Calu3 (cell line): ENCODE measurements around the gene FSCN2. TPM values are rescaled to one million over a fixed set of nuclear protein-coding genes. Genes with fewer than 3 reads are reported as not detected.
A peak's percentile ranks its signal among the peaks of the same experiment; 100 is the strongest.

ENCODE experiments used
- BruUV-seq: library from RNA; stranded (reverse); fragments of 400-500 nt; replicated peaks from 2 replicates; lab custom pipeline; 2021; lab: Mats Ljungman, UMichigan
- CTCF ChIA-PET: fragments of 300-600 bp; sonication (Branson Sonifier 250); formaldehyde crosslinking; loops from one replicate; lab custom pipeline; 2022; ENCODE audit warnings: antibody characterized with exemption; lab: Charles Lee
- DNase-seq: peaks from one replicate; pipeline ENCODE4 v3.0.0; 2022
- H3K27ac Mint-ChIP-seq: one replicate; pipeline ENCODE4 v1.8.0; 2022; ENCODE audit warnings: mixed read lengths; ENCODE audit not compliant: unreplicated experiment
- H3K27me3 Mint-ChIP-seq: one replicate; pipeline ENCODE4 v1.8.0; 2022; ENCODE audit warnings: mixed read lengths; ENCODE audit not compliant: unreplicated experiment
- H3K36me3 Mint-ChIP-seq: one replicate; pipeline ENCODE4 v1.8.0; 2022; ENCODE audit warnings: mild to moderate bottlenecking, moderate library complexity, mixed read lengths; ENCODE audit not compliant: insufficient read depth, unreplicated experiment
- H3K4me1 Mint-ChIP-seq: one replicate; pipeline ENCODE4 v1.8.0; 2022; ENCODE audit warnings: mild to moderate bottlenecking, low read depth, mixed read lengths; ENCODE audit not compliant: unreplicated experiment
- H3K4me3 Mint-ChIP-seq: one replicate; pipeline ENCODE4 v1.8.0; 2022; ENCODE audit warnings: mild to moderate bottlenecking, low read depth, moderate library complexity, mixed read lengths; ENCODE audit not compliant: unreplicated experiment
- H3K9me3 Mint-ChIP-seq: one replicate; pipeline ENCODE4 v1.8.0; 2022; ENCODE audit warnings: low read depth, mixed read lengths; ENCODE audit not compliant: unreplicated experiment
- intact Hi-C: fragments of 100-400 bp; cut with micrococcal nuclease; formaldehyde crosslinking; loops from one replicate; pipeline ENCODE4 v1.10.0; 2022; ENCODE audit not compliant: unreplicated experiment
- total RNA-seq: library from RNA; stranded (reverse); gene quantifications from 2 replicates; pipeline ENCODE4 v1.2.3, GENCODE V29; 2022
- TF ChIP-seq, protein P1 (sequence below): fragments of 200-600 bp; IDR thresholded peaks from one replicate; pipeline ENCODE4 v1.8.0; 2022; ENCODE audit warnings: antibody characterized with exemption; ENCODE audit not compliant: unreplicated experiment

FSCN2 gene
- total RNA-seq, 1 experiment from 2014 or later = 5.5 TPM

GRCh38 chr17:81563861-81564586, 35.8 kb downstream of the FSCN2 start:
- peaks cover 26% of the 10 kb centered on the region for H3K4me1 Mint-ChIP-seq
- H3K36me3 Mint-ChIP-seq = peaks cover 84% of the 10 kb centered on the region
- no peaks in the 10 kb centered on the region for H3K27me3 Mint-ChIP-seq
- CTCF ChIA-PET = interaction anchor here (0.6 to 1.0 kb wide), 4 partner anchors 9 to 308 kb away, joined by 3 to 4 read pairs (median 3); no protein-coding TSS in a partner anchor
- BruUV-seq = no TSS peak
- TF ChIP-seq, protein P1, sequence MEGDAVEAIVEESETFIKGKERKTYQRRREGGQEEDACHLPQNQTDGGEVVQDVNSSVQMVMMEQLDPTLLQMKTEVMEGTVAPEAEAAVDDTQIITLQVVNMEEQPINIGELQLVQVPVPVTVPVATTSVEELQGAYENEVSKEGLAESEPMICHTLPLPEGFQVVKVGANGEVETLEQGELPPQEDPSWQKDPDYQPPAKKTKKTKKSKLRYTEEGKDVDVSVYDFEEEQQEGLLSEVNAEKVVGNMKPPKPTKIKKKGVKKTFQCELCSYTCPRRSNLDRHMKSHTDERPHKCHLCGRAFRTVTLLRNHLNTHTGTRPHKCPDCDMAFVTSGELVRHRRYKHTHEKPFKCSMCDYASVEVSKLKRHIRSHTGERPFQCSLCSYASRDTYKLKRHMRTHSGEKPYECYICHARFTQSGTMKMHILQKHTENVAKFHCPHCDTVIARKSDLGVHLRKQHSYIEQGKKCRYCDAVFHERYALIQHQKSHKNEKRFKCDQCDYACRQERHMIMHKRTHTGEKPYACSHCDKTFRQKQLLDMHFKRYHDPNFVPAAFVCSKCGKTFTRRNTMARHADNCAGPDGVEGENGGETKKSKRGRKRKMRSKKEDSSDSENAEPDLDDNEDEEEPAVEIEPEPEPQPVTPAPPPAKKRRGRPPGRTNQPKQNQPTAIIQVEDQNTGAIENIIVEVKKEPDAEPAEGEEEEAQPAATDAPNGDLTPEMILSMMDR = no peak
- no peak overlapping the region for H3K4me3 Mint-ChIP-seq
- no peaks in the 10 kb centered on the region for H3K9me3 Mint-ChIP-seq
- H3K27ac Mint-ChIP-seq = no peak overlapping the region
- intact Hi-C loops = no loop called here
- DNase-seq = no peak

- H3K4me1 Mint-ChIP-seq = peaks cover 28% of the 10 kb centered on the region
- TF ChIP-seq, protein P1 = no peak
- H3K27me3 Mint-ChIP-seq = no peaks in the 10 kb centered on the region
- peaks cover 81% of the 10 kb centered on the region for H3K36me3 Mint-ChIP-seq
- no peaks in the 10 kb centered on the region for H3K9me3 Mint-ChIP-seq
- DNase-seq = no peak
- intact Hi-C loops = no loop called here
- no peak overlapping the region for H3K27ac Mint-ChIP-seq
- CTCF ChIA-PET = interaction anchor here (0.7 to 2.1 kb wide), 2 partner anchors 13 to 80 kb away, joined by 3 to 10 read pairs; partner anchors contain the start of gene FAAP100
- no TSS peak for BruUV-seq
- no peak overlapping the region for H3K4me3 Mint-ChIP-seq
These were observed 36.6 kb downstream of the FSCN2 start for GRCh38 chr17:81564778-81565177.

- intact Hi-C loops = no loop called here
- no peak overlapping the region for H3K27ac Mint-ChIP-seq
- H3K36me3 Mint-ChIP-seq = peaks cover 82% of the 10 kb centered on the region
- TF ChIP-seq, protein P1 = no peak
- H3K4me1 Mint-ChIP-seq = peaks cover 33% of the 10 kb centered on the region
- no TSS peak for BruUV-seq
- no peak overlapping the region for H3K4me3 Mint-ChIP-seq
- no peaks in the 10 kb centered on the region for H3K9me3 Mint-ChIP-seq
- CTCF ChIA-PET = interaction anchor here (2.1 kb wide), 1 partner anchor 13 kb away, joined by 10 read pairs; the partner anchor contains the start of gene FAAP100
- H3K27me3 Mint-ChIP-seq = no peaks in the 10 kb centered on the region
- no peak for DNase-seq
These were observed 37.1 kb downstream of the FSCN2 start for GRCh38 chr17:81565231-81565630.

DNA sequence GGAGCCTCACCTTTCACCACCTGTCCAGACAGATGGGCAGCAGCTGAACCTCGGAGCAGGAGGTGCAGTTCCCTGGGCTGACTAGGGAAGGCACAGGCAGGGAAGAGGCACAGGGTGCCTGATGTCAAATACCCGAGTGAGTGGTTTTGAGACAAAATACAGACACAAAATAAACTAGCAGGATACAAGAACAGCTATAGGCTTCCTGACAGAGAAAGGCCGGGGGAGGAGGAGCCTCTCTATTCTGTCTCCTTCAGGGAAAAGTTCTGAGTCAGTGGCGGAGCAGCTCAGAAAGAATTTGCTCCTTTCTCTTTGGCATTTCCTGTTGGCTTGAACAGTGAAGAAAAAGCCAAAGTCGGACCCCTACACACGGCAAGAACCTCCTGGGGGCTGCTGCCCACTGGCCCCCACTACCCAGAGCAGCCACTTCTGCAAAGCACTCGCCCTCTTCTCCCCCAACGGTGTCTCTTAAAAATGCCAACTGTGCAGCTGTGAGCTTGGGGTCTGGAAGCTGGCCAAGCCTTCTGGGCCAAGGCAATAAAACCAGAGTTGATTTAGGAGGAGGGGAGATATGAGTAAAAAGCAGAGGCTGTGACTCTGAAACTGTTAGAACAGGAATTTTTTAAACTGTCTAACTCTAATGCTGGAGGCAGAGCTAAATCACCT, 38.4 kb downstream of the FSCN2 start:
- TF ChIP-seq, protein P1 = no peak
- Mint-ChIP-seq H3K4me3 (peak overlapping the region; percentile 56), H3K36me3 (peaks cover 73% of the 10 kb centered on the region), H3K9me3 (no peaks in the 10 kb centered on the region), H3K4me1 (peaks cover 35% of the 10 kb centered on the region), H3K27ac (peak overlapping the region; percentile 57), H3K27me3 (no peaks in the 10 kb centered on the region)
- BruUV-seq = no TSS peak
- CTCF ChIA-PET = interaction anchor here (0.6 to 2.1 kb wide), 5 partner anchors 10 to 344 kb away, joined by 4 to 10 read pairs (median 4); partner anchors contain the start of genes CEP131 and FAAP100
- intact Hi-C loops = loop anchor here (1.0 kb wide), 1 partner anchor 35 kb away; no protein-coding TSS in a partner anchor
- peak; percentile 69 for DNase-seq
